GM21526 (cell line): Measurements from ENCODE around the gene COL19A1.
"Not testable (repeated sequence)": the region's sequence is repeated elsewhere in the genome, so short reads cannot be mapped to it uniquely, and the experiment has no call there.

Experiments used
- ATAC-seq: cut with Tn5 transposase; IDR thresholded peaks from one replicate; pipeline ENCODE4 v1.9.1; 2021; ENCODE audit warnings: moderate library complexity; ENCODE audit not compliant: unreplicated experiment, low FRiP score

COL19A1 gene

GRCh38 chr6:69894578-69895347 lies 28.4 kb downstream of the COL19A1 start:
- ATAC-seq: no peak

- no peak for ATAC-seq
These were observed 29.0 kb downstream of the COL19A1 start for GRCh38 chr6:69895396-69895795.

- no peak for ATAC-seq
These were observed 34.5 kb downstream of the COL19A1 start for GRCh38 chr6:69900869-69901268.

- ATAC-seq: no peak
These were observed 35.0 kb downstream of the COL19A1 start for GRCh38 chr6:69901361-69901760.

- ATAC-seq: no peak
These were observed 41.7 kb downstream of the COL19A1 start for GRCh38 chr6:69907981-69908498.

- no peak for ATAC-seq
These were observed 47.0 kb downstream of the COL19A1 start for GRCh38 chr6:69913361-69913760.

GRCh38 chr6:69914015-69914485 lies 47.7 kb downstream of the COL19A1 start:
- no peak for ATAC-seq

GRCh38 chr6:69915346-69915745 lies 49.0 kb downstream of the COL19A1 start:
- ATAC-seq: no peak

- peak; percentile 46 for ATAC-seq
These were observed 51.5 kb downstream of the COL19A1 start for GRCh38 chr6:69917834-69918233.

GRCh38 chr6:69918813-69919475 lies 52.6 kb downstream of the COL19A1 start:
- no peak for ATAC-seq

- not testable (repeated sequence) for ATAC-seq
These were observed 54.7 kb downstream of the COL19A1 start for GRCh38 chr6:69921066-69921465.

- ATAC-seq: not testable (repeated sequence)
These were observed 55.3 kb downstream of the COL19A1 start for GRCh38 chr6:69921611-69922010.

- no peak for ATAC-seq
These were observed 60.4 kb downstream of the COL19A1 start for GRCh38 chr6:69926745-69927144.

- no peak for ATAC-seq
These were observed 66.9 kb downstream of the COL19A1 start for GRCh38 chr6:69933239-69933638.

GRCh38 chr6:69935079-69935478 lies 68.7 kb downstream of the COL19A1 start:
- no peak for ATAC-seq

GRCh38 chr6:69936674-69937363 lies 70.5 kb downstream of the COL19A1 start:
- no peak for ATAC-seq

GRCh38 chr6:69937402-69938136 lies 71.2 kb downstream of the COL19A1 start:
- ATAC-seq: no peak

GRCh38 chr6:69942485-69942884 lies 76.1 kb downstream of the COL19A1 start:
- ATAC-seq: no peak

- ATAC-seq: no peak
These were observed 78.8 kb downstream of the COL19A1 start for GRCh38 chr6:69945192-69945591.

GRCh38 chr6:69948479-69949114 lies 82.2 kb downstream of the COL19A1 start:
- no peak for ATAC-seq
